HK-2 (cell line): ENCODE data around the gene RAB27B.

Experiments used
- DNase-seq: peaks from one replicate; pipeline ENCODE4 v3.0.0-alpha.2; 2018; ENCODE audit not compliant: unreplicated experiment

Gene RAB27B

DNA sequence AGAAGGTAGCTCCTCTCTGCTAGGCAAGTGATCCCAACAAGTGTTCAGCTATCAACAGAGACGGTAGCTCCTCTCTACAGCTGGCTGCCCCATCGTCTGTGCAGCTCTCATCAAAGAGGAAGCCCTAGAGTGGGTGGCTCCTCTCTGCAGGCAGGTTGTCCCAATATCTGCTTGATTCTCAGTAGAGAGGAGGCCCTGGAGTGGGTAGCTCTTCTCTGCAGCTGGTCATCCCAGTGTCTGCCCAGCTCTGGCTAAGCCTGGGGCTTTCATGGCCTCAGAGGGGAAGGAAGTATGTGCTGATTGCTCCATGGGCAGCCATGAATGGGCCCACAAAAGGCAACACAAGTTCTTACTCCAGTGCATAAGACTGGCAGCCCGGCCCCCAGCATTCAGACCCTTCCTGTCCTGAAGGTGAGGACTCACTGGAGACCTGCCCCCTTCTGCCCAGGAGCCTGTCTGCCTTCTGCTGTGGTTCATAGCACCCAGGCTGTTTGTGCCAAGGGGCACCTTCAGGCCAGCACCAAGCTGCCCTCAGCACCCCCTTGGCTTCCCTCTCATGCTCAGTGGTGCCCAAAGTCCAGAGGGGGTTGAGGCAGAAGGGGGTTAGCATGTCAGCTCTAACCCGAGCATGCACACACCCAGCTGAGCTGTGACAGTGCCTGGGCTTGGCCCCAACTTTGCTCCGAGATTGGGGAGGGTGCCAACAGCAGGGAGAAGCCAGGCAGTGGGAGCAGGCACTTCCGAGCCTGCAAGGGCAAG, 82.1 kb downstream of the RAB27B start:
- no peak for DNase-seq

DNA sequence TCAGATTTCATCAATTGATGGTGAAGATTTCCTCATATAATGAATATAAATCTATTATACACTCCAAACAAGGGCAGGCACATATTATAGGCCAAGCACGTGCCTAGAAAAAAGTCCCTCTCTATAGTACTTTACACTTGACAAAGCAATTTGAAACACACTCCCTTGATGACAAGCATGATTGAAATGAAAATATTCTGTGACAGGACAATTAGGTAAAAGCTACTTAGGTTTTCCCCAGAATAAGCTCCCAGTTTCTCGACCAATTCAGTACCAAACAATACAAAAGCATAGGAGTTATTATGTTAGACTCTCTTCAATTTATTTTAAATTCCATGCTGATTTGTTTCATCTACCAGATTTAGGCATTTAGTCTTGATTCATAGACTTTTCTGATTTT, 83.3 kb downstream of the RAB27B start:
- no peak for DNase-seq

DNA sequence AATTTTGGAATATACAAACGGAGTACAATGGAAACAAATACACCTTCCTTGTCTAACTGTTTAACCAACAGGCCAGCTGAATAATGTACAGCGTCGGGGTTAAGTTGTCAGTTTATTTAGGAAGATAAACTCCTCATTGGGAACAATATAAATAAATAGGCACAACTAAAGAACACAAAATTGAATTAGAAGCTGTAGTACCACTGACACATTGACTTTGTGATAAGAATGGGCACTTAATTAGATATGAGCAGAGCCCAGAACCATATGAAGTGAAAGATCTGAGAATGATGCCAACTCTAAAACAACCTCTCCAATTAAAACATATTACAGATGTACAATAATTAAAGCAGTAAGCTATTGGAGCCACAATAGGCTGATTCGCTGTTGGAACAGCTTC, 86.5 kb downstream of the RAB27B start:
- DNase-seq = no peak

DNA sequence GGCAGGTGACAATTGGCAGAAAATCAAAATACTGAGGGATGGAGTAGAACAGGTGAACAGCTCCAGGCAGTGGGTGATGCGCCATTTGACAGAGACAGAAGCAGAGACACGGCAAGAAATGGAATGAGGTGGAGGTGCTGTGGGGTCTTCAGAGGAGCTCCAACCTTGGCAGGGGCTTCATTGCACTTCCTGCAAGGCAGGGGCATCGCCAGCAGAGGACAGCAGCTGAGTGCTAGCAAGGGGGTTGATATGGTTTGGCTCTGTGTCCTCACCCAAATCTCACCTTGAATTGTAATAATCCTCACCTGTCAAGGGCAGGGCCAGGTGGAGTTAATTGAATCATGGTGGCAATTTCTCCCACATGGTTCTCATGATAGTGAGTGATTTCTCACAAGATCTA, 88.2 kb downstream of the RAB27B start:
- DNase-seq = no peak

DNA sequence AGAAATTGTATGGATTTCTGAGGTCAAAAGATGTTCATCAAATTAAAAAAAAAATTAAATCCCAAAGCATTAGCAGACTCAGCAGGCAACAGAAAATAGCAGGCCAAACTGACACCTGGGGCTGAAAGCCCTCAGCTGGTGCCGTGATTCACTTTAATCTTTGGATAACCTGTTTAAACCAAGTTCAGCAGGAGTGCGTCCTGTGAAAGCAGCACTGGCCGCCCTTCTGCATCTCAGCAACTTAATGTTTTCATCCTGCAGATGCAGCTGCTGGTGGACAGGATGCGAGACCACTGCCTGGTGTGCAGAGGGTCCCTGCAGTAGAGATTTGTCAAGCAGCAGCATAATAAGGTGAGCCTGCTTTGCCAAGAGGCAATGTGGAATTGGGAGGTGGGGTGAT, 89.8 kb downstream of the RAB27B start:
- no peak for DNase-seq

DNA sequence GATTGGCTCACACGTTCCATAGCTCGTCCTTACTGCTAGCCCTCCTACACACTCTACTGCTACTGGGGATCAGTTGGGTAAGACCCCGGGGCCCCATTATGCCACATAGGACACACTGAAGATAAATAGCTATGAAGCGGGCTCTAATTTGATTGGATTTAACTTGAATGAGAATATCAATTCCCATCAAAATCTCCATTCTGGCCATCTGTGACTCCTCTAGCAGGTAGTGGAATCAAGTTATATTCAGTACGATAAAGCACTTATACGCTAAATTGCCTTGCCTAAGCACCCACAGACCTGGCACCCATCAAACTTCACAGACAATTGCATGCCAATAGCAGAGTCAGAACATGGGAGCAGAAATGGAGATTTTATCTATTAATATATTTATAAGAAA, 91.1 kb downstream of the RAB27B start:
- no peak for DNase-seq

DNA sequence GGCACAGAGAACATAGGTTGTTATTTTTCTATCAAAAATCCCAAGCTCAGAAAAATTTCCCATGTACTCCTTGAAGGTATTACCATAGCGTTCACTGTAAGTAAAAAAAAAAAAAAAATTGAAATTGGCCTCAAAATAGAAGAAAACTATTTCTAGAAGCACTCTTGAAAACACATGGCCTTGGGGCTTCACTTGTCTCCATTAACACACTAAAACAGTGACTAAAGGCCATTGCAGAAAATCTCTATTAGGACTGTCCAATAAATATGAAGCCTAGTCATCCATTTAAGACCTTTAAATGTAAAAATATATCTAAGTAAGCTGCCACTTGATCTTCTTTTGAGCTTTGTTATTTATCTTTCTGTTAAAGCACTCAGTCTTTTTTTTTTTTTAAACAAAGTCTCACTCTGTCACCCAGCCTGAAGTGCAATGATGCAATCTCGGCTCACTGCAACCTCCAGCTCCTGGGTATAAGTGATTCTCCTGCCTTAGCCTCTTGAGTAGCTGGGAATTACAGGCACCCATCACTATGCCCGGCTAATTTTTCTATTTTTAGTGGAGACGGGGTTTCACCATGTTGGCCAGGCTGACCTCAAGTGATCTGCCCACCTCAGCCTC, 95.2 kb downstream of the RAB27B start:
- DNase-seq = no peak

DNA sequence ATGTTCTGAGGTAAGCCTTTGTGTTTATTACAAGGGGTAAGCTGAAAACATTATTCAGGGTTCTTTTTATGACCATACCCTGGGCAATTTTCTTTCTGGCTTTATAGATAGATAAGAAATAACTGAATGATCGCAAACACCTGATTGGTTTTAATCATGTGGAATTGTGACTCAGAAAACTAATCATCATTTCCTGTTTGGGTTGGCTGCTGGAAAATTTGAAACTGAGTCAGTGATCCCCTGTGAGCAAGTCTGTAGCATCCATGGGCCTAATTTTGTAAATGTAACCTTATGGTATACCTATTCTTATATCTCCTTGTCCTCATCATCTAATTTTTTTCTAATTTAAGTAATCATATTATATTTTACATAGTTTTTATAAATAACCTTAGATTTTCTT, 96.7 kb downstream of the RAB27B start:
- DNase-seq = no peak

DNA sequence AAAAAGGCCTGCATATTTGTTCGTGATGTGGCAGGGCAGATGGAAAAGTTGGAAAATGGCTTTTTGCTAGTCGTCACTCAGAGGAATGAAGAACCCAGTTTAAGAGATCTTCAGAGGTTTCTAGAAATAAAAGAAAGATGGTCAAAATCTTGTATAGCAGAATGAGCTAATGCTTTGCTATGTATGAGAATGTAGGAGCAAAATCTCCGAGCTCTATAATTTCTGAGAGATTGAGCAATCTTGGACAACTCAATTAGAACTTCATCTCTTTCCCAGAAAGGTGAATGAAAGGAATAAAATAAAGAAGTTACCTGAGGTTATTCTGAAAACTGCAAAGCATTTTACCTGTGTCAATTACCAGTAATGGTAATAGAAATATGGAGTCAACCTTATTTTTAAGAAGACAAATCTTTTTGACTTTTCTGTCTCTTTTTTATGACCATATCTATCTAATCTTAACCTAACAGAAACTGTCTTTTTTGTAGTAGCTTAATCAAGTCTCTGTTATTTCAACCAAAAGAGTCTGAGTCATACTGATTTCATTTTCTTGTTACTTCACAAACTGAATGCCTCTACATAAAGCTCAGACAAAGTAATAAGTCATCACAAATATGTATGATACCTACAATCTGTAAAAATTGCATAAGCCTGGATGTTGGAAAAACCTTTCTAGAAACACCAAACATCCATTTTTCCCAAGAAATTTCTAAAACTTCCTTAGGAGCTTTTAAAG, 98.5 kb downstream of the RAB27B start:
- DNase-seq = no peak

DNA sequence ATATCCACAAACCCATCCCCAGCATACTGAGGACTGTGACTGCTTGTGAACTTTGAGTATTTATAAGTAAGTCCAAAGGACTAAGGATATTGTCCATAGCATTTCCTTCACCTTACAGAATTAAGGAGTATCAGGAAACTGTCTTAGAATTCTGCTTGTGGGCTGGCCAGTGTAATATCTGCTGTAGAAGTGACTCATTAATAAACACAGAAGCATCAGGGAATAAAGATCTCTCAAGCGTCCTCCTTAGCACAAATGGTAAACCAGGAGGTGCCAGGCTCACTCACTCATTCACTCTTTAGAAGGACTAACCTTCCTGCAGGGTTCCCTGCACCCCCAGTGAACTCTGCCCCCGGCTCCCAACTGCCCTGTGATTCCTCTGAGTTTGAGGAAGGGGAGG, 100.0 kb downstream of the RAB27B start:
- no peak for DNase-seq

DNA sequence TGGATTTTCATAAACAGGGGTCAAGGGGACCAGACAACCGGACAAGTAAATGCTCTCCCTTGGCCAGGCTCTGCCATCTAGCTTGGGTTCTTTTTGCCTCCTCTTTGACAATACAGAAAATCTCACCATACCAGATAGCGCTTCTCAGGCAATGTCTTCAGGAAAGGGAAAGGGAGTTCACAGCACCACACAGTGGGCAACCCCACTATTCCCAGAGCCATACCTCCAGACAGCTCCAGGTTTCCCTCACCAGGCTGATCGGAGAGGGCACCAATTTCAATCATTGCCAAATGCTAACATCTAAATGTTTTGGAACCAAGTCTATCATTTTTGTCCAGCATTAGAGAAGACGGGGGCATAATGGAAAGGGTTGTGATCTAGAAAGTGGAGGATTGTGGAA, 102.9 kb downstream of the RAB27B start:
- no peak for DNase-seq

DNA sequence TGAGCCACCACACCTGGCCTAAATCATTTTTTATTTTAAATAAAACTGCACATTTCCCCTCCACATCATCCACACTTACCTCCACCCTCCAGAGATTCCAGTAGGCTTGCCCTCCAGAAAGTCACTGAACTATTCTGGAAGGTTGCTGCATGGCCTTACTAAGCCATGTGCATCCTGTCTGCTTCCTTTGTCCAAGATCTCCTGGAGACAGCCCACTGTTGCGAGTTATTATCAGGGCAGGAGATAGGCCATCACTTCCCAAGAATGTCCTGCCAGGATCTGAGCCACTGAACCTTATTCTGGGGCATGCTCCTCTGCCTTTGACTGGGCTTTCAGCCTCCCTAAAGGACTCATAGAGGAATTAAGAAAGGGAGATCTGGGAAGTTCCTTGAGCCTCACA, 104.2 kb downstream of the RAB27B start:
- no peak for DNase-seq

DNA sequence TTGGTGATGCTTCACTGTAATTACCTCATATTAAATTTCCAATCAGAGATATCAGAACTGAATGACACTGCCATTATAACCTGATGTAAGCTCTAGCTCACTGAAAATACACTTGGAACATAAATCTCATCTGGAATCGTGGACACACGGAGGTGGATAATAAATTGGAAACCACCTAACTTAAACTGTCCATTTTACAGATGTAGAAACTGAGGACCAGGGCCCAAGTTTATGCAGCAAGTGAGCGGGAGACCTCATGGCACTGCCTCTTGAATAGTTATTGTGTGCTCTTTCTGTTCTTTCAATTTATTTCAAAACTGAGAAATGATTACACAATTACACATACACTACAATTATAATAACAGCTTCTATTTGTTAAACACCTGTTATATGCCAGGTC, 110.2 kb downstream of the RAB27B start:
- DNase-seq = no peak

DNA sequence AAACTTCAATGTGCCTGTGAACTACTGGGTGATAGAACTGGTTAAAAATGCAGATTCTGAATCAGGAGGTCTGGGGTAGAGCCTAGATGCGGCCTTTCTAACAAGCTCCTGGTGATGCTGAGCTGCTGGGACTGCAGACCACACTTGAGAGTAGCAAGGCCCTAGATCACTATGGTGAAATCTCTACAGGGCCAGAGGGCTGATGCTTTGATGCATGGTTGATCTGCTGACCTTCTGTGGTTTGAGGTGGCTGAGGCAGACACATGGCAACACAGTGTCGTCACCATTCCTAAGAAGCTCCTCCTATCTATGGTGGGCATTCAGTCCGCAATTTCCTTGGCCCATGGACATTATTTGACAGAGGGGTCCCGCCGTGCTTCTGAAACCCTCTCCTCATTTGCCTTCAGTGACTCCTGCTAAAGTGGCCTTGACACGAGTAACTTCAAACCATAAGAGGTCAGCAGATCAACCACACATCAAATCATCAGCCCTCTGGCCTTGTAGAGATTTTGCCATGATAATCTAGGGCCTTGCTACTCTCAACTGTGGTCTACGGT, 111.2 kb downstream of the RAB27B start:
- DNase-seq = no peak

DNA sequence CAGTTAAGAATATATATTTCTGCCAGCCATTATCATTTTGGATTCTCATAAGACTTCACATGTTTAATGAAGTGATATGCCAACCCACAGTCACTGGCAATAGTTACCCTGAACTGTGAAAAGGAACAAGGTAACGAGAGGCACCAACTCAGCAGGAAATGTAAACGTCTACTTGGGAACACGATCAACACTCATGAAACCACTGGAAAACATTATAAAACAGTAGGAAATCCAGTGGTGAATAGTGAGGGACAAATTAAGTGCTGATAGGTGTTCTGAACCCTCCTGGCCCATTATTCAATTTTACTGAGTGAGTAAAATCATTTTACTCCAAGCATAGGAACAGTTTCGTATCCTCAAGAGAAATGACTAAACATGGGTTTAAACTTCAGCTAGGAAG, 113.9 kb downstream of the RAB27B start:
- no peak for DNase-seq

DNA sequence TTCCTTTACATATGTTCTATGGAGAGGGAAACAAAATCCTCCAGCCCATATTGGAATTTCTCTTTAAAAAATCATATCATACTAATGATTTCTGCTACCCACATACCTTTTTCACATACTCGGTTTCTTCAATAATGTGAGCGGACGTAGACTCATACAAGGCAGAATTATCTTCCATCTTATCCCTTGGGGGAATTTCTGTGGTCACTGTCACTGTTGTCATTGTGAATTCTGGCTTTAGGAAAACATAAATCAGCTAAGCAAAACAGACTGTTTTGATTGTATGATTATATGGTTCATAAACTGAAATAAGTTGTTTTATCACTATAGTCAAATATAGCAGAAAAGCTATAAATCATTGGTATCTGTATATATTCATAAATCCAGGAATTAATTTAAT, 114.3 kb downstream of the RAB27B start:
- DNase-seq = no peak
